Naive thymus-derived CD4-positive, alpha-beta T cell (primary cell): ENCODE measurements around the gene TEKT5. TPM values are rescaled to one million over a fixed set of nuclear protein-coding genes. Genes with fewer than 3 reads are reported as not detected.

Experiments
- ATAC-seq: fragments of 150-1000 bp; cut with Tn5 transposase; 2 replicates; pipeline ENCODE4 v1.10.0; 2021; ENCODE audit warnings: mild to moderate bottlenecking, moderate library complexity
- CTCF ChIA-PET: fragments of 350-600 bp; sonication (Branson Sonifier 250); formaldehyde crosslinking; loops from one replicate; lab custom pipeline; 2021; ENCODE audit warnings: antibody characterized with exemption; lab: Charles Lee
- POLR2A ChIA-PET: fragments of 350-600 bp; sonication (Branson Sonifier 250); formaldehyde crosslinking; loops from one replicate; lab custom pipeline; 2021; ENCODE audit warnings: antibody characterized with exemption, inconsistent platforms; lab: Charles Lee
- DNase-seq, 9 donors: peaks; one replicate each; pipeline versions ENCODE4 v3.0.0 to v3.0.0-alpha.2; 2020 to 2022; ENCODE audit warnings: mixed read lengths in 1 of 9
- H3K27ac ChIP-seq: one replicate; pipeline ENCODE4 v1.7.0; 2013; ENCODE audit warnings: mild to moderate bottlenecking, low read depth, low read length, moderate library complexity
- H3K27me3 ChIP-seq, 2 donors: one replicate each; pipeline ENCODE4 v1.7.0; 2013; ENCODE audit warnings: low read length in 2 of 2, mild to moderate bottlenecking in 2 of 2, moderate library complexity in 2 of 2; ENCODE audit not compliant: control insufficient read depth in 2 of 2, insufficient read depth in 2 of 2
- H3K36me3 ChIP-seq, 3 experiments: 1 replicate in 2 of 3; 2 replicates in 1 of 3; pipeline ENCODE4 v1.7.0; 2013; ENCODE audit warnings: low read length in 3 of 3, mild to moderate bottlenecking in 3 of 3, moderate library complexity in 1 of 3; ENCODE audit not compliant: insufficient read depth in 3 of 3, control insufficient read depth in 2 of 3
- H3K4me1 ChIP-seq, 2 donors: one replicate each; pipeline ENCODE4 v1.7.0; 2013; ENCODE audit warnings: low read length in 2 of 2, mild to moderate bottlenecking in 2 of 2, moderate library complexity in 1 of 2; ENCODE audit not compliant: control insufficient read depth in 2 of 2, insufficient read depth in 2 of 2
- H3K4me3 ChIP-seq: 2 replicates; pipeline ENCODE4 v1.7.0; 2013; ENCODE audit warnings: mild to moderate bottlenecking, low read length
- H3K9me3 ChIP-seq, 3 experiments: 1 replicate in 2 of 3; 2 replicates in 1 of 3; pipeline ENCODE4 v1.7.0; 2013; ENCODE audit warnings: low read length in 3 of 3; ENCODE audit not compliant: control insufficient read depth in 2 of 3
- H3K27ac Mint-ChIP-seq, 9 donors: one replicate each; pipeline ENCODE4 v1.8.0; 2020 to 2022; ENCODE audit warnings: mixed read lengths in 9 of 9, mild to moderate bottlenecking in 8 of 9, moderate library complexity in 5 of 9, inconsistent platforms in 2 of 9
- H3K27me3 Mint-ChIP-seq, 5 donors: one replicate each; pipeline ENCODE4 v1.8.0; 2021 to 2022; ENCODE audit warnings: mixed read lengths in 5 of 5, mild to moderate bottlenecking in 1 of 5
- H3K36me3 Mint-ChIP-seq, 5 donors: one replicate each; pipeline ENCODE4 v1.8.0; 2020 to 2022; ENCODE audit warnings: mixed read lengths in 5 of 5, mild to moderate bottlenecking in 3 of 5, inconsistent platforms in 1 of 5
- H3K4me1 Mint-ChIP-seq, 7 donors: one replicate each; pipeline ENCODE4 v1.8.0; 2020 to 2022; ENCODE audit warnings: mixed read lengths in 7 of 7, mild to moderate bottlenecking in 3 of 7, inconsistent platforms in 1 of 7
- H3K4me3 Mint-ChIP-seq, 10 donors: one replicate each; pipeline ENCODE4 v1.8.0; 2020 to 2022; ENCODE audit warnings: mild to moderate bottlenecking in 10 of 10, mixed read lengths in 10 of 10, moderate library complexity in 6 of 10, inconsistent platforms in 2 of 10
- H3K9me3 Mint-ChIP-seq, 11 donors: one replicate each; pipeline ENCODE4 v1.8.0; 2020 to 2022; ENCODE audit warnings: mixed read lengths in 11 of 11, mild to moderate bottlenecking in 4 of 11, inconsistent platforms in 1 of 11, moderate library complexity in 1 of 11
- intact Hi-C, 2 donors: fragments of 100-400 bp; cut with micrococcal nuclease; formaldehyde crosslinking; loops; one replicate each; pipeline ENCODE4 v1.15.1; 2023
- polyA plus RNA-seq, 2 donors: library from polyadenylated mRNA; unstranded; fragments of 300-500 nt; fragmentation: Illumina TruSeq; gene quantifications; one replicate each; pipeline ENCODE4 v1.2.3, GENCODE V29; 2021
- total RNA-seq, 6 experiments: library from RNA in 5 of 6; stranded (reverse) in 5 of 6; gene quantifications; 1 replicate in 5 of 6; 2 replicates in 1 of 6; pipeline ENCODE4 v1.2.3 and lab custom pipeline; 2021 to 2026

Gene TEKT5
- total and polyA plus RNA-seq, 7 experiments from 2014 or later, result 0.68 TPM; not detected in 6

DNA sequence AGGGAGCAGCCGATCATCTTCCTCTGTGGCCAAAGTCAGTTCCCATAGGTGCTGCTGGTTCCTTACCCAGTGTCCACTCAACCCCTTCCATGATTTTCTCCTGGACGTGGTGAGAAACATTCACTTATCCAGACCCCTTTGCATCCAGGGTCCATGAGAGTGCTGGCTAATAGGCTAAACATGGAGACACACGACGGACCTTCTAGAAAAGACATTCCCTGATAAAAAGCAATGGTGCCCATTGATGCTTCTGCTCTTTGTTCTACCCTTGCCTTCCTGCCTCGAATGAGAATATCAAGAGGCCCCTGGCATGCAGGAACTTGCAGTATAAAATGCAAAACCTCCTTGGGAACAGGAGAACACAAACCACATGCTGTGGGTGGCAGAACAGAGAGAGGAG is 2.3 kb downstream of the TEKT5 start:
- no peak overlapping the region for H3K27ac Mint-ChIP-seq
- H3K36me3 ChIP-seq, result no peaks in the 10 kb centered on the region
- H3K9me3 ChIP-seq, result no peaks in the 10 kb centered on the region
- H3K27me3 Mint-ChIP-seq, result peaks cover 4 to 49% (median 27%) of the 10 kb centered on the region in 5 donors
- no peaks in the 10 kb centered on the region for H3K4me1 Mint-ChIP-seq
- intact Hi-C loops, result no loop called here
- no peak overlapping the region for H3K27ac ChIP-seq
- no peak overlapping the region for H3K4me3 Mint-ChIP-seq
- no peaks in the 10 kb centered on the region for H3K36me3 Mint-ChIP-seq
- H3K4me3 ChIP-seq, result no peak overlapping the region
- CTCF ChIA-PET, result no interaction called here
- DNase-seq, result no peak
- no peak for ATAC-seq
- POLR2A ChIA-PET, result no interaction called here
- peaks cover 0 to 5% (median 0%) of the 10 kb centered on the region in 11 donors for H3K9me3 Mint-ChIP-seq
- peaks cover 0 to 3% of the 10 kb centered on the region in 2 donors for H3K27me3 ChIP-seq
- no peaks in the 10 kb centered on the region for H3K4me1 ChIP-seq

DNA sequence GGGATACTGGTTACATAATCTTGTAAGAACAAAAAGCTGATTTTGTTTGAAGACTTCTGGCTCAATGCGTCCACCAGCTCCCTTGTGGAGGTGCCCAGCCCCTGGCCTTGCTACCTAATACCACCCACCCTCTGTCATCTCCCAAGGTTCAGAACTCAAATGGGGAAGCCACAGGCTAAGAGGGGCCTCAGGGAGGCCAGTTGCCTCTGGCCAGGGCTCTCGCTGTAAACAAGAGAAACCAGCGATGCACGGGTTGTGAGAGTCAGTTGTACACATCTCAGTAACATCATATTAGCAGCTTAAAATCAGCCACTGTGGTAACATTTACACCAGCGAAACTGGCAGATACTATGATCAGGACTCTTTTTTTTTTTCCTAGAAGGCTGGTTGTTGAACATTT is 6.0 kb downstream of the TEKT5 start:
- Mint-ChIP-seq H3K27ac (no peak overlapping the region), H3K27me3 (peaks cover 6 to 47% (median 27%) of the 10 kb centered on the region in 5 donors), H3K9me3 (peaks cover 0 to 5% (median 0%) of the 10 kb centered on the region in 11 donors), H3K4me1 (no peaks in the 10 kb centered on the region), H3K4me3 (no peak overlapping the region), H3K36me3 (no peaks in the 10 kb centered on the region)
- intact Hi-C loops, result no loop called here
- no peak for DNase-seq
- Histone ChIP-seq H3K9me3 (no peaks in the 10 kb centered on the region), H3K36me3 (no peaks in the 10 kb centered on the region), H3K27me3 (no peaks in the 10 kb centered on the region), H3K27ac (no peak overlapping the region), H3K4me1 (no peaks in the 10 kb centered on the region), H3K4me3 (no peak overlapping the region)
- CTCF ChIA-PET, result no interaction called here
- POLR2A ChIA-PET, result no interaction called here
- no peak for ATAC-seq

- POLR2A ChIA-PET, result no interaction called here
- Histone ChIP-seq H3K9me3 (no peaks in the 10 kb centered on the region), H3K27me3 (no peaks in the 10 kb centered on the region), H3K27ac (no peak overlapping the region), H3K4me1 (no peaks in the 10 kb centered on the region), H3K4me3 (no peak overlapping the region), H3K36me3 (no peaks in the 10 kb centered on the region)
- H3K9me3 Mint-ChIP-seq, result peaks cover 0 to 5% (median 0%) of the 10 kb centered on the region in 11 donors
- no peak overlapping the region for H3K27ac Mint-ChIP-seq
- intact Hi-C loops, result no loop called here
- no peak overlapping the region for H3K4me3 Mint-ChIP-seq
- no peaks in the 10 kb centered on the region for H3K36me3 Mint-ChIP-seq
- peaks cover 6 to 45% (median 25%) of the 10 kb centered on the region in 5 donors for H3K27me3 Mint-ChIP-seq
- no peak for DNase-seq
- CTCF ChIA-PET, result no interaction called here
- no peaks in the 10 kb centered on the region for H3K4me1 Mint-ChIP-seq
- ATAC-seq, result no peak
Measured at GRCh38 chr16:10688291-10688690, 6.4 kb downstream of the TEKT5 start.

DNA sequence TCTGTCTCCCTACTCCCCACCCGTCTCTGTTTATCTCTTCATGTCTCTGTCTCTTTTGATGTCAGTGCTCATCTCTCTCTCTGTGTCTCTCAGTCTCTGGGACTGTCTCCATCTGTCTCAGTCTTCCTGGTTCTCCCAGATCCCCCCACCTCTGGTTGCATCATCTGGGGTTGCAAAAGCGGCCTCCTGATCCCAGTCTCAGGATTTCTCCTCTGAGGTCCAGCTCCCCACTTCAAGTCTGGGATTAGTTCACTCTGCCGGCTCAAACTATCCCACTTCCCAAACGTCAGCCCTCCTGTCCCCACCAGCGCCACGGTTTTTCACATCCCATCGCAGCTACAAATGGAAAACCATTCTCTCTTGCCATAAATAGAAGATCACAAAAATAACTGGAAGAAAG is 9.0 kb downstream of the TEKT5 start:
- ATAC-seq (no peak), DNase-seq (no peak)
- Histone ChIP-seq H3K27me3 (no peaks in the 10 kb centered on the region), H3K27ac (no peak overlapping the region), H3K4me1 (no peaks in the 10 kb centered on the region), H3K9me3 (no peaks in the 10 kb centered on the region), H3K36me3 (no peaks in the 10 kb centered on the region), H3K4me3 (no peak overlapping the region)
- ChIA-PET POLR2A (no interaction called here), CTCF (no interaction called here)
- H3K4me3 Mint-ChIP-seq, result no peak overlapping the region
- no peaks in the 10 kb centered on the region for H3K4me1 Mint-ChIP-seq
- intact Hi-C loops, result no loop called here
- peaks cover 0 to 2% (median 0%) of the 10 kb centered on the region in 11 donors for H3K9me3 Mint-ChIP-seq
- H3K27me3 Mint-ChIP-seq, result peaks cover 4 to 29% (median 9%) of the 10 kb centered on the region in 5 donors
- H3K36me3 Mint-ChIP-seq, result no peaks in the 10 kb centered on the region
- H3K27ac Mint-ChIP-seq, result no peak overlapping the region

GRCh38 chr16:10684511-10685151 is 10.1 kb downstream of the TEKT5 start:
- H3K4me3 ChIP-seq, result no peak overlapping the region
- H3K27ac ChIP-seq, result no peak overlapping the region
- H3K9me3 ChIP-seq, result no peaks in the 10 kb centered on the region
- no peak for DNase-seq
- H3K27ac Mint-ChIP-seq, result no peak overlapping the region
- ChIA-PET POLR2A (interaction anchor here (0.6 kb wide), 1 partner anchor 1449 kb away, joined by 4 read pairs; no protein-coding TSS in a partner anchor), CTCF (no interaction called here)
- no peaks in the 10 kb centered on the region for H3K27me3 ChIP-seq
- H3K36me3 ChIP-seq, result no peaks in the 10 kb centered on the region
- peaks cover 0 to 18% (median 8%) of the 10 kb centered on the region in 5 donors for H3K27me3 Mint-ChIP-seq
- H3K36me3 Mint-ChIP-seq, result no peaks in the 10 kb centered on the region
- intact Hi-C loops, result no loop called here
- H3K4me1 ChIP-seq, result no peaks in the 10 kb centered on the region
- no peaks in the 10 kb centered on the region for H3K4me1 Mint-ChIP-seq
- no peak for ATAC-seq
- no peak overlapping the region for H3K4me3 Mint-ChIP-seq
- H3K9me3 Mint-ChIP-seq, result no peaks in the 10 kb centered on the region

DNA sequence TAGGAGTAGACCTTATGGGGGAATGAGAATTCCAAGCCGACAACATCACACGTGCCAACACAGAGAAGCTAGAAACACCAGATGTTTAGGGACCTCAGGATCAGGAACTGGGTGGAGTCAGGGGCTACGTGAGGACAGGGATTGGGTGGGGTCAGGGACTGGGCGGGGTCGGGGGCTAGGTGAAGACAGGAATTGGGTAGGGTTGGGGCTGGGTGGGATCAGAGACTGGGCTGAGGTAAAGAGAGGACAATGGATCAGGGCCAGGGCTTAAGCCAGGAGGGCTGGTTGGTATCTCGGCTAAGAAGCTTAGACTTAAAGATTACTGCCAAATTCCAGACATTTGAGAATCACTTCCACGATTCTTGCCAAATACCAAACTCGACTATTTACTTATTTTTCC is 11.6 kb downstream of the TEKT5 start:
- Histone ChIP-seq H3K27me3 (no peaks in the 10 kb centered on the region), H3K9me3 (no peaks in the 10 kb centered on the region), H3K4me3 (no peak overlapping the region), H3K36me3 (no peaks in the 10 kb centered on the region), H3K4me1 (no peaks in the 10 kb centered on the region), H3K27ac (no peak overlapping the region)
- intact Hi-C loops, result no loop called here
- no peaks in the 10 kb centered on the region for H3K36me3 Mint-ChIP-seq
- POLR2A ChIA-PET, result no interaction called here
- H3K4me3 Mint-ChIP-seq, result no peak overlapping the region
- H3K27me3 Mint-ChIP-seq, result peaks cover 0 to 13% (median 6%) of the 10 kb centered on the region in 5 donors
- H3K9me3 Mint-ChIP-seq, result no peaks in the 10 kb centered on the region
- no peak for DNase-seq
- no peak overlapping the region for H3K27ac Mint-ChIP-seq
- no peaks in the 10 kb centered on the region for H3K4me1 Mint-ChIP-seq
- ATAC-seq, result no peak
- CTCF ChIA-PET, result interaction anchor here (0.7 kb wide), 1 partner anchor 1056 kb away, joined by 3 read pairs; no protein-coding TSS in a partner anchor

DNA sequence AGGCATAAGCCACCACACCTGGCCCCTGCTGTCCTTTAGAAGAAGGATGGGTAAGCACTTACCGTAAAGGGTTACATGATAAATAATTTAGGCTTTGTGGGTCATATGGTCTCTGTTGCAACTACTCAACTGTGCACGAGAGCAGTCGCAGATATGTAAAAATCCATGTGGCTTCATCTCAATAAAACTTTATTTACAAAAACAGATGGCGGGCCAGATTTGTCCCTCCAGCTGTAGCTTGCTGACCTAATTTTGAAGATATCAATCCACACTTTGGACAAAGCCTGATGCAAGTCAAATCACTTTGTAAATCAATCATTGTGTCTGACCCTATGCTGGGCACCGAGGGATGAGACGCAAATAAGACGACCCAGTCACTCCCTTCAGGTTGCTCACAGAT is 12.1 kb downstream of the TEKT5 start:
- H3K9me3 ChIP-seq, result no peaks in the 10 kb centered on the region
- Mint-ChIP-seq H3K27me3 (peaks cover 0 to 13% (median 4%) of the 10 kb centered on the region in 5 donors), H3K4me1 (no peaks in the 10 kb centered on the region), H3K36me3 (no peaks in the 10 kb centered on the region), H3K9me3 (no peaks in the 10 kb centered on the region), H3K4me3 (no peak overlapping the region), H3K27ac (no peak overlapping the region)
- DNase-seq (no peak), ATAC-seq (no peak)
- H3K36me3 ChIP-seq, result no peaks in the 10 kb centered on the region
- H3K4me1 ChIP-seq, result no peaks in the 10 kb centered on the region
- intact Hi-C loops, result no loop called here
- ChIA-PET CTCF (no interaction called here), POLR2A (no interaction called here)
- no peaks in the 10 kb centered on the region for H3K27me3 ChIP-seq
- H3K27ac ChIP-seq, result no peak overlapping the region
- H3K4me3 ChIP-seq, result no peak overlapping the region
